ENCODE measurements around the gene TMEM168. TPM values are rescaled to one million over a fixed set of nuclear protein-coding genes. Genes with fewer than 3 reads are reported as not detected.

The TMEM168 gene
- total and polyA plus RNA-seq, 2 donors (not counting 1 experiment from before 2014, with no cell fraction given) = 19.3 to 27.2 TPM

DNA sequence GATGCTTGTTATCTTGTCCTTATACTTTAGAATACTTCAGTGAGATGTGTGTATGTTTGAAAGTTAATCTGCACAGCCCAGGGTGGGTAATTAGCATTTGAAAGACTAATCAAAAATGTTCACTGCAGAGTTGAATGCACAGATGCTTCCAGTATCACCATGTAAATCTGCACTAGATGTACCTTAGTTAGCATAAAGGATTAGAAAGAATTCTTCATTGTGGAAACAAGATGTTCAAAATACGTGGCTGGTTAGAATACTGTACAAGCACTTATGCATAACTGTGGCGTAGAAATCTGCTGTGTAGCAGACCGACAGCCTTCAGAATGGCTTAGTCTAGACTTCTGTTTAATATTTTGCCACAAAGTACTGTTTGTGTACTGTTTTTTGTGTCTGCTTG, 2.2 kb upstream of the TMEM168 start:
- Histone ChIP-seq H3K36me3 (ENCODE audit: control insufficient read depth, insufficient read depth, low read length) (no peaks in the 10 kb centered on the region), H4K20me1 (ENCODE audit: control insufficient read depth, extremely low read depth, insufficient read depth, low read length) (no peaks in the 10 kb centered on the region), H3K79me2 (ENCODE audit: control insufficient read depth, insufficient read depth, low read length) (peaks cover 17% of the 10 kb centered on the region), H3K4me3 (replicated peaks in 1 of 4; ENCODE audit: control extremely low read depth in 1 of 4, insufficient read depth in 1 of 4, low read depth in 3 of 4, low read length in 4 of 4) (no peak overlapping the region), H2AFZ (ENCODE audit: low read length) (no peak overlapping the region), H3K27ac (ENCODE audit: insufficient read depth, low read length) (no peak overlapping the region), H3K27me3 (ENCODE audit: control insufficient read depth, insufficient read depth, low read length) (no peaks in the 10 kb centered on the region), H3K4me1 (ENCODE audit: control insufficient read depth, extremely low read depth, insufficient read depth, low read length) (peaks cover 7% of the 10 kb centered on the region), H3K9ac (ENCODE audit: insufficient read depth, low read length) (no peak overlapping the region), H3K4me2 (ENCODE audit: extremely low read depth, insufficient read depth, low read length) (no peak overlapping the region), H3K9me3 (ENCODE audit: control insufficient read depth, insufficient read depth, low read depth, low read length) (no peaks in the 10 kb centered on the region)
- TF ChIP-seq, protein P1, sequence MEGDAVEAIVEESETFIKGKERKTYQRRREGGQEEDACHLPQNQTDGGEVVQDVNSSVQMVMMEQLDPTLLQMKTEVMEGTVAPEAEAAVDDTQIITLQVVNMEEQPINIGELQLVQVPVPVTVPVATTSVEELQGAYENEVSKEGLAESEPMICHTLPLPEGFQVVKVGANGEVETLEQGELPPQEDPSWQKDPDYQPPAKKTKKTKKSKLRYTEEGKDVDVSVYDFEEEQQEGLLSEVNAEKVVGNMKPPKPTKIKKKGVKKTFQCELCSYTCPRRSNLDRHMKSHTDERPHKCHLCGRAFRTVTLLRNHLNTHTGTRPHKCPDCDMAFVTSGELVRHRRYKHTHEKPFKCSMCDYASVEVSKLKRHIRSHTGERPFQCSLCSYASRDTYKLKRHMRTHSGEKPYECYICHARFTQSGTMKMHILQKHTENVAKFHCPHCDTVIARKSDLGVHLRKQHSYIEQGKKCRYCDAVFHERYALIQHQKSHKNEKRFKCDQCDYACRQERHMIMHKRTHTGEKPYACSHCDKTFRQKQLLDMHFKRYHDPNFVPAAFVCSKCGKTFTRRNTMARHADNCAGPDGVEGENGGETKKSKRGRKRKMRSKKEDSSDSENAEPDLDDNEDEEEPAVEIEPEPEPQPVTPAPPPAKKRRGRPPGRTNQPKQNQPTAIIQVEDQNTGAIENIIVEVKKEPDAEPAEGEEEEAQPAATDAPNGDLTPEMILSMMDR (conservative IDR thresholded peaks at IDR 0.05 in 1 of 2, IDR thresholded peaks at IDR 0.05 in 1 of 2; ENCODE audit: low read depth in 1 of 2, low read length in 2 of 2) = no peak
- no peak for TF ChIP-seq EZH2 (IDR thresholded peaks at IDR 0.05; ENCODE audit: low read length, missing control alignments)
- no peak for DNase-seq (ENCODE audit: low read depth in 2 of 2)

DNA sequence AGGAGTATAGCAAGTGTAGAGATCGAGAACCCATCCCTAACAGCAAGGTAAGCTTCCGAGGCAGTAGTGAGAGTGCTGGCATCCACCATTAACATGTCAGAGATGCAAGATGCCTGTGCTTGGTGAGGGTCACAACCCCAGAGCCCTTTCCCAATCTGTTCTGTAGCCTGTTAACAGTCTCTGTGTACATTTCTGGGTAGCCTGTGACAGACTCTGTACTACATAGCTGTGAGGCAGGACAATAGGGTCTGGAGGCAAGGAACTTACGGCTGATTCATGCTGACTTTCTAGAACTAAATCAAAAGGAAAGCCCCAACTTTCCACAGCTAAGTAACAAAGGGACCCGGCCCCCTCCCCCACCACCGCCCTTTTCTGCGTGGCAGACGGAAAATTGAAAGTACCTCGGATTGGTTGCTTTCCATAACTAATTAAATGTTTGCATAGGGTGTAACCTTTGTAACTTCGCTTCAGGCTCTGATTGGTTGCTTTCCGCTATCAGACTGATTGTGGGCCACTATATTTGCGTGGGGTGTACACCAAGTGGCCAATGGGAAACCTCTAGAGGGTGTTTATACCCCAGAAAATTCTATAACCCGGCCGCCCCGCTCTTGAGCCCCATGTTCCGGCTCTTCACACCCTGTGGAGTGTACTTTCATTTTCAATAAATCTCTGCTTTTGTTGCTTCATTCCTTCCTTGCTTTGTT, 1.4 kb upstream of the TMEM168 start:
- H4K20me1 ChIP-seq (ENCODE audit: control insufficient read depth, extremely low read depth, insufficient read depth, low read length) = no peaks in the 10 kb centered on the region
- no peaks in the 10 kb centered on the region for H3K36me3 ChIP-seq (ENCODE audit: control insufficient read depth, insufficient read depth, low read length)
- H3K27ac ChIP-seq (ENCODE audit: insufficient read depth, low read length) = no peak overlapping the region
- DNase-seq (ENCODE audit: low read depth in 2 of 2) = no peak
- H3K4me2 ChIP-seq (ENCODE audit: extremely low read depth, insufficient read depth, low read length) = no peak overlapping the region
- no peaks in the 10 kb centered on the region for H3K27me3 ChIP-seq (ENCODE audit: control insufficient read depth, insufficient read depth, low read length)
- no peak overlapping the region for H3K9ac ChIP-seq (ENCODE audit: insufficient read depth, low read length)
- peaks cover 19% of the 10 kb centered on the region for H3K79me2 ChIP-seq (ENCODE audit: control insufficient read depth, insufficient read depth, low read length)
- no peaks in the 10 kb centered on the region for H3K9me3 ChIP-seq (ENCODE audit: control insufficient read depth, insufficient read depth, low read depth, low read length)
- H3K4me3 ChIP-seq (replicated peaks in 1 of 4; ENCODE audit: control extremely low read depth in 1 of 4, insufficient read depth in 1 of 4, low read depth in 3 of 4, low read length in 4 of 4) = no peak overlapping the region
- no peak overlapping the region for H2AFZ ChIP-seq (ENCODE audit: low read length)
- H3K4me1 ChIP-seq (ENCODE audit: control insufficient read depth, extremely low read depth, insufficient read depth, low read length) = peaks cover 7% of the 10 kb centered on the region
- TF ChIP-seq, protein P1 (conservative IDR thresholded peaks at IDR 0.05 in 1 of 2, IDR thresholded peaks at IDR 0.05 in 1 of 2; ENCODE audit: low read depth in 1 of 2, low read length in 2 of 2) = no peak
- TF ChIP-seq EZH2 (IDR thresholded peaks at IDR 0.05; ENCODE audit: low read length, missing control alignments) = no peak

DNA sequence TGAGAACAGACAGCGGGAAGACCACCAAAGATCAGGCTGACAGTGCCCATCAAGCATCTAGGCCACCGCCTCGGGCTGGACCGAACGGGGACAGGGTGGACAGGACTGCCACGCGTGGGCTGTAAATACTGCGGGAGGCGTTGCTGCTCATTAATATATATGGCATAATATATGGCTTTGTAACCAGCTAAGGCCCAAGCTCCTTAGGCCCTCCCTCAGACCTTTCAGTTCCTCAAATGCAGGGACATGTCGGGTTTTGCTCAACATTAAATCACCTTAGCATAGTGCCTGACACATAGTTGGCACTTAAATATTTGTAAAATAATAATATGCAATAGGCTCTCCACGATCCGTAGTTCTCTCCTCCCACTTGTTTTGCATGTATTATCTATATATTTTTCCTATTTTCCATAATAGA, 402 bp upstream of the TMEM168 start:
- Histone ChIP-seq H3K4me1 (ENCODE audit: control insufficient read depth, extremely low read depth, insufficient read depth, low read length) (peaks cover 7% of the 10 kb centered on the region), H3K4me2 (ENCODE audit: extremely low read depth, insufficient read depth, low read length) (peak overlapping the region; percentile 79), H3K27ac (ENCODE audit: insufficient read depth, low read length) (peak overlapping the region; percentile 93), H3K79me2 (ENCODE audit: control insufficient read depth, insufficient read depth, low read length) (peaks cover 24% of the 10 kb centered on the region), H3K4me3 (replicated peaks in 1 of 4; ENCODE audit: control extremely low read depth in 1 of 4, insufficient read depth in 1 of 4, low read depth in 3 of 4, low read length in 4 of 4) (peak overlapping the region; percentile 73 to 93 (median 81)), H4K20me1 (ENCODE audit: control insufficient read depth, extremely low read depth, insufficient read depth, low read length) (no peaks in the 10 kb centered on the region), H3K27me3 (ENCODE audit: control insufficient read depth, insufficient read depth, low read length) (no peaks in the 10 kb centered on the region), H3K9me3 (ENCODE audit: control insufficient read depth, insufficient read depth, low read depth, low read length) (no peaks in the 10 kb centered on the region), H3K36me3 (ENCODE audit: control insufficient read depth, insufficient read depth, low read length) (no peaks in the 10 kb centered on the region), H3K9ac (ENCODE audit: insufficient read depth, low read length) (peak overlapping the region; percentile 96), H2AFZ (ENCODE audit: low read length) (peak overlapping the region; percentile 98)
- TF ChIP-seq, protein P1 (conservative IDR thresholded peaks at IDR 0.05 in 1 of 2, IDR thresholded peaks at IDR 0.05 in 1 of 2; ENCODE audit: low read depth in 1 of 2, low read length in 2 of 2) = no peak
- TF ChIP-seq EZH2 (IDR thresholded peaks at IDR 0.05; ENCODE audit: low read length, missing control alignments) = no peak
- no peak for DNase-seq (ENCODE audit: low read depth in 2 of 2)

Data from fibroblast of lung (primary cell).